GM21526 (cell line): ENCODE results near the gene NUTM1.

ENCODE experiments used
- ATAC-seq: cut with Tn5 transposase; IDR thresholded peaks from one replicate; pipeline ENCODE4 v1.9.1; 2021; ENCODE audit warnings: moderate library complexity; ENCODE audit not compliant: unreplicated experiment, low FRiP score

The NUTM1 gene, protein sequence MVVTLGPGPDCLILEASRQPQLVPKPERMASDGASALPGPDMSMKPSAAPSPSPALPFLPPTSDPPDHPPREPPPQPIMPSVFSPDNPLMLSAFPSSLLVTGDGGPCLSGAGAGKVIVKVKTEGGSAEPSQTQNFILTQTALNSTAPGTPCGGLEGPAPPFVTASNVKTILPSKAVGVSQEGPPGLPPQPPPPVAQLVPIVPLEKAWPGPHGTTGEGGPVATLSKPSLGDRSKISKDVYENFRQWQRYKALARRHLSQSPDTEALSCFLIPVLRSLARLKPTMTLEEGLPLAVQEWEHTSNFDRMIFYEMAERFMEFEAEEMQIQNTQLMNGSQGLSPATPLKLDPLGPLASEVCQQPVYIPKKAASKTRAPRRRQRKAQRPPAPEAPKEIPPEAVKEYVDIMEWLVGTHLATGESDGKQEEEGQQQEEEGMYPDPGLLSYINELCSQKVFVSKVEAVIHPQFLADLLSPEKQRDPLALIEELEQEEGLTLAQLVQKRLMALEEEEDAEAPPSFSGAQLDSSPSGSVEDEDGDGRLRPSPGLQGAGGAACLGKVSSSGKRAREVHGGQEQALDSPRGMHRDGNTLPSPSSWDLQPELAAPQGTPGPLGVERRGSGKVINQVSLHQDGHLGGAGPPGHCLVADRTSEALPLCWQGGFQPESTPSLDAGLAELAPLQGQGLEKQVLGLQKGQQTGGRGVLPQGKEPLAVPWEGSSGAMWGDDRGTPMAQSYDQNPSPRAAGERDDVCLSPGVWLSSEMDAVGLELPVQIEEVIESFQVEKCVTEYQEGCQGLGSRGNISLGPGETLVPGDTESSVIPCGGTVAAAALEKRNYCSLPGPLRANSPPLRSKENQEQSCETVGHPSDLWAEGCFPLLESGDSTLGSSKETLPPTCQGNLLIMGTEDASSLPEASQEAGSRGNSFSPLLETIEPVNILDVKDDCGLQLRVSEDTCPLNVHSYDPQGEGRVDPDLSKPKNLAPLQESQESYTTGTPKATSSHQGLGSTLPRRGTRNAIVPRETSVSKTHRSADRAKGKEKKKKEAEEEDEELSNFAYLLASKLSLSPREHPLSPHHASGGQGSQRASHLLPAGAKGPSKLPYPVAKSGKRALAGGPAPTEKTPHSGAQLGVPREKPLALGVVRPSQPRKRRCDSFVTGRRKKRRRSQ

DNA sequence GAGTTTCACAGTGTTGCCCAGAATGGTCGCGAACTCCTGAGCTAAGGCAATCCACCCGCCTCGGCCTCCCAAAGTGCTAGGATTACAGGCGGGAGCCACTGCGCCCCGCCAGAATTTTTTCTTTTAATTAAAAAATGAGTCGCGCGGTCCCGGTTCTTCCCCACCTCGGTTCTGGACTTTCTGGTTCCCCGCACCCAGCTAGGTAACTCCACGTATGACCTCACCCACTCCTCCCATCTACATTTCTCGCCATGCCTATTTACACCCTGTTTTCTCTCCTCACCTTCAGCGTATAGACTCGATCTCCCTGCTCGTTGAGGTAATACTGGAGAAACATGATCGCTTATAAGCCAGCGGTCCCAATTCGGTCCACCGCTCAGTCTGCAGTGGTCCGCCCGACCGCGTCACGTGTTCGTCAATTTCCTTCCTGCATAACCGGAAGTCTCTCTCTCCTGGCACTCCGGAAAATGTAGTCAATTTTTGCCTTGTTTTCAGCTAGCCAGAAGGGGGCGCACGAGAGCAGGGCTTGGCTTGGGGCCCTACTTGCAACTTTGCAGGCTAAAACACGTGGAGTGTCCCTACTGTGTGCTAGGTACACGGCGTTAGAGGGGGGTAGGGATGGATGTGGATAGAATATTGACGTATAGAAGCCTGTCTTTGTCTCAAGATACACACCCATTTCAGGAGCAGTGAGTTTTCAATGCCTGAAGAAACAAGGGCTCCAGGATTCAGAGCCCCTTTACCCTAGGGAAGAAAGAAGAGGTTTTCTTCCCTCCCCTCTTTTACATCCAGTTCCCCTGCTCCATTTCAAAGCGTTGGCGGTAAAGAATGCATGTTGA, at the start of gene NUTM1, which contains the start of gene NOP10:
TSS of gene NUTM1 (plus strand) at position 579 of the 839 bp plus-strand sequence. CDS start 382 bp downstream, outside the sequence.
TSS of gene NOP10 (minus strand) at position 400 of the 839 bp plus-strand sequence. CDS start at position 337, 63 bp downstream.
- ATAC-seq, result peak; percentile 70

DNA sequence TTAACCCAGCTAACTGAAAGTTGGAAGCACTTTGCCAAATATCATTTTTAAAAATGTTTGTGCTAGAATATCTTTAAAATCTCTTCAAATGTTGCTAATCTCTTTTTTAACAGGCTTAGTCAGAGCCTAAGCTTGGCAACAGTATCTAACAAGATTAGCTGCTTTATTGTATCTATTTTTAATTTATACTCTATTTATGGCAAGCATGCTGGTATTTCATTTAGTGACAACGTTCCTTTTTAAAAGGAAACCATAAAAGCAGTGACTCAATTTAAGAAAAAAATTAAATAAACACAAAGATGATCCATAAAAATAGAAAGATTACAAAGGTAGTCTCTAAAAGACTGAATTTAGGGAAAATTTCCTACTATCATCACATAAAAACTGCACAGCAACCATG, 46.1 kb upstream of the NUTM1 start:
- no peak for ATAC-seq

DNA sequence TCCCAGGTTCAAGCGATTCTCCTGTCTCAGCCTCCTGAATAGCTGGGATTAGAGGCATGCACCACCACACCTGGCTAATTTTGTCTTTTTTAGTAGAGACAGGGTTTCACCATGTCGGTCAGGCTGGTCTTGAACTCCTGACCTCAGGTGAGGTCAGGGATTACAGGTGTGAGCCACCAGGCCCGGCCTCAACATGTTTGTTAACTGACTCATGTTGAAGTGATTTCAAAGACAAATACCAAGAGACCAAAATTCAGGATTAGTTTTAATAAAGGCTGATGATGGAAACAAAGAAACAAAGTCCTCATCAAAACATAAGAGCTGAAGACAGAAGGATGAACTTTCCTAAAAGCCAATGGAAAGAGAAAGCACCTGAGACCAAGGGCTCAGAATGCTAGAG, 42.1 kb upstream of the NUTM1 start:
- no peak for ATAC-seq

DNA sequence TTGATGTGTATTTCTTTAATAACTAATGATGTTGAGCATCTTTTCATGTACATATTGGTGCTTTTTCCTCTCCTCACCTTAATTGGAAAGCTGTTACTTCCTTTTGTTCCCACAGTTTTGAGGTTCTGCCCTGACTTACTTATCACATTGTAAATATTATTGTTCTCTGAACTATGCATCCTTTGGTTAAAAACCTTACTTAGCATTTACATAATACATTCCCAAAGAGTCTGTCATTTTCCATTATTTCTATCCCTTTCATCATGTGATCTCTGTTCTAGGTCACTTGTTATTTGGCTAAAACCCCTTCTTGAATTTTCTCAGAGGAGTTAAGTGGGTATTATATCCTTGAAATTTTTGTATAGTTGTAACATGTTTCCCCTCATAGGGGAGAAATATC, 38.5 kb upstream of the NUTM1 start:
- no peak for ATAC-seq

DNA sequence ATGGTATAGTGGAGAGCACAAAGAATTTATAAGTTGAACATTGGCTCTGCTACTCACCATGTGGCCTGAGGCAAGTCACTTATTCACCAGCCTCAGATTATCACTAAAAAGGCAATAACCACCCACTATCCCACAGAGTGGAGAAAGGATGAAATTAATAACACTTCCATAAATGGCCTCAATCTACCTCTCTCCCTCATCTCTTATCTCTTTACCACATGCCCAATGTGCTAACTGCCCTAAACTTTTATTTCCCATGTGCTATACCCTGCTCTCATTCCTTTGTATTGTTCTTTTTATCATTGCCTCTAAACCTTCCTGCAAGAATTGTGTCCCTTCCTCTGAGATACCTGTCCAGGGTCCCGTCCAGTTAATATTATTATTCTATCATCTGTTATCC, 31.6 kb upstream of the NUTM1 start:
- ATAC-seq, result no peak

DNA sequence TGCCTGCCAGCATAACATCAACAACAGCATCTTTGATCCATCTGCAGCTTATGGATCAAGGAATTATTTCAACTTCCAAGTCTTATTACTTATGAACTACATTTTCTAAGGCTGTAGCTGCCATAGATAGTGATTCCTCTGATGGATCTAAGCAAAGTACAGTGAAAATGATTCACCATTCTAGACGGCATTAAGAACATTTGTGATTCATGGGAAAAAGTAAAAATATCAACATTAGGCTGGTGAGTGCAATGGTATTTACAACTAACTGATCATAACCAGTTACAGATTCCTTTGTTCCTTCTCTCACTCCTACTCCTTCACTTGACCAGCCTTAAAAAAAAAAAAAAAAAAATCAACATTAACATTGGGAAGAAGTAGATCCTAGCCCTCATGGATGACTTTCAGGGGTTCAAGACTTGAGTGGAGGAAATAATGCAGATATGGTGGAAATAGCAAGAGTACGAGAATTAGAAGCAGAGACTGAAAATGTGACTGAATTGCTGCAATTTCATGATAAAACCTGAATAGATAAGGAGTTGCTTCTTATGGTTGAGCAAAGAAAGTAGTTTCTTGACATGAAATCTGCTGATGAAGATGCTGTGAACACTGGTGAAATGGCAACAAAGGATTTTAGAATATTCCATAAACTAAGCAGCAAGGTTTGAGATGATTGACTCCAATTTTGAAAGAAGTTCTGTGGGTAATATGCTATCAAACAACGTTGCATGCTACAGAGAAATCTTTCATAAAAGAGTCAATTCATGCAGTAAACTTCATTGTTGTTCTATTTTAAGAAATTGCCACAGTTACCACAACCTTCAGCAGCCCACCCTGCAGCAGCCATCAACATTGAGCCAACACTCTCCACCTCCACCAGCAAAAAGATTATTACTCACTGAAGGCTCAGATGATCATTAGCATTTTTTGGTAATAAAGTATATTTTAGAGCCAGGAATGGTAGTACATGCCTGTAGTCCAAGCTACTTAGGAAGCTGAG, 28.3 kb upstream of the NUTM1 start:
- ATAC-seq, result no peak

DNA sequence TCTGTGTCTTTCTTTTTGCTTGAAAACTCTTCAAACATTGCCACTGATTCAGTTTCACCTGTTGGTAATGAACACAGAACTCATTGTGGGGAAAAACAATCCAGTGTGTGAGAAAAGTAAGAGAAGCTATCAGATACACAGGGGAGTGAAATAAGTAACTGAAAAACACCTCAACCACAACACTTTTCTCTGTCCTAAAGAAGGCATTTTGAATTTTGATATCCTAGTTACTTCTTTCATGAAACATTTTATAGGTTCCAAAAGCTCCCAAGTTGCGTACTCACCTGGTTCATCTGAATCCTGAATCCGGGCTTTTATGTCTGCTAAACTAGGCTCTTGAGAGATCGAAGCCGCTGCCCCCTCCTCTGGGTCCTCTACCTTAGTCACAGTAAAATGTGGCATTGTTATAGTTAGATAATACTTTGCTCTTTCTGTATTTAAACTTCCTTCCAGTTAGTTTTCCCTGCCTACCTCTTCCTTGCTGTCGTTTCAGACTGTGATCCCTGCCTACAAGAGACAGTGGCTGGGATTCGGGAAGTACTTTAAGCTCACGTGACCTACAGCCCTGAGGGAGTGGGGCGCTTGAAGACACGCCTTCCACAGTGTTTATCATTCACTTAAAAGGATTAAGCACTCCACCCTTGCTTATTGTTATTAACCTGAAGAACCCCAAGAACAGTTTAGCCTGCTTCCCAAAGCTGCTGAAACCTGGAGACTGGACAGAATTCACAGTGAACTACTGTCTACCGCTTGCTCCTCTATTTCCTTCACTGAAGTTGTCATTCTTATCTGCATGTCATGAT, 24.6 kb upstream of the NUTM1 start:
- no peak for ATAC-seq

DNA sequence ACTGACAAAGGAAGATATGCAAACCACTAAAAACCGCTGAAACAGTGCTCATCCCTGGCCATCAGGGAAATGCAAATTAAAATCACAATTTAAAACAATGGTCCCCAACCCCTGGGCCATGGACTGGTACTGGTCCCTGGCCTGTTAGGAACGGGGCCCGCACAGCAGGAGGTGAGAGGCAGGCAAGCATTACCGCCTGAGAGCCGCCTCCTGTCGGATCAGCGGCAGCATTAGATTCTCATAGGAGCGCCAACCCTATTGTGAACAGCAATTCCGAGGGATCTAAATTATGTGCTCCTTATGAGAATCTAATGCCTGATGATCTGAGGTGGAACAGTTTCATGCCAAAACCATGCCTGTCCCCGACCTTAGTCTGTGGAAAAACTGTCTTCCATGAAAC, 19.9 kb upstream of the NUTM1 start:
- ATAC-seq, result no peak

DNA sequence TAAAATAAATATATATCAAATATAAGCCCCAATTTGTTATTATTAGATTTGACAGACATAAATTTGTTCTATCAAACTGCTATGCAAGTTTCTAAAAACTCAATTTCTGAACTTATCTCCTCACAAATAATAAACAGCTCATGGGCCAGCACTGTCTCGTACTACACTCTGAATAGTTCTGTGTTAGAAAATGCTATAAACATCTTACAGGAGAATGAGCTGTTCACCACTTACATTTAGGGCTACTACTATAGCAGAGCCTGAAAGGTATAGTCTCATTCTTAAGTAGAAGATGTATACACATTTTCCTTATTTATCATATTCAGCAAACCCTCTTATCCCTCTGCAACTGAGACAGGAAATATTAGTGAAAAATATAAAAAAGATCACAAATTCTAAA, 18.2 kb upstream of the NUTM1 start:
- no peak for ATAC-seq

DNA sequence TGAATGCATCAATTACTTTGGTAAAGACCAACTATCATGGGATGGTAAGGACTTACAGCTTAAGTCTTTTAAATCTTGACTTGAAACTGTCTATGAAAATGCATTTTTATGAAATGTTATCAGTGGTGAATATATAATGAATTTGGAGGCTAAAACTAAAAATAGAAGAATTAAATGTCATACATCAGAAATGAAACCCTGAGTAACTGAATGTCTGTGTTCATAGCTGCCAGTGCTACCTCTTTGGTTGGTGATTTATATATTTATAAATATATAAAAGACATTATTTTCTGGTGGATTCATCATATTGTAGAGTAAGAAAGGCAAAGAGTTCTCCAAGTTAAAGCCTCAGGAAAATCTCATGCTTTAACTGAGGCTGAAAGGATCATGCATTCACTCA, 17.7 kb upstream of the NUTM1 start:
- ATAC-seq, result no peak

DNA sequence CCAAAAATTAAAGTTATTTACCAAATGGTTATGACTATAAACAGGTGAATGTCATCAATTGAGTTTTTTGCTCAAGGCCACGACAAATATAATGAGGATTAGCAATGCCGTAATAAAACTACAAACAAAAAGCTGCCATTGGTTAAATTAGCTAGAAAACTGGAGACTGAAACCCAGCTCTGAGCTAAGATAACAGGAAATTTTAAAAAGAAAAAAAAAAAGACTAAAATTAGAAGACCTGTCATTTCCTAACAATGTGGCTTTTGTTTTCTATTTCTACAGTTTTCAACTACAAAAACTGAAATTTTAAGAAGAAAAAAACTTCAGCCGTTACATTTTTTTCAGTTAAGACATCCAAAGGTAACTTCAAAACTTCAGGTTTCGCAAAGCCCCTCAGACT, 15.2 kb upstream of the NUTM1 start:
- ATAC-seq, result no peak

DNA sequence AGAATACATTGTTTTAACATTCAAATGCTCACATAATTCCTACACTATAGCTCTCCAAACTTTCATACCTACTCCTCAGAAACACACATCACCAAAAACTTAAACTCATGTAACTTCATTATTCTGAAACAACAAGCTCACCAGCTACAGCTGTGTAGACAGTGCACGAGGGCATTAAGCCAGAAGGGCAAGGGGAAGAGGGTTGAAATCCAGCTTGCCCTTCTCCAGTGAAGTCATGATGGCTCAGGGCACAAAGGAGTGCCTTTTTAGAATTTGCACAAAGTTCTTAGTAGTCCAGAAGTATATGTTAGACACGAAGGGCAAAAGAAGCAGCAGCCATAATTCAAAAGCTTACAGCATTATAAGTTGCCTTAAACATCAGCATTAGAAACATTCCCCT, 14.1 kb upstream of the NUTM1 start:
- ATAC-seq, result no peak

DNA sequence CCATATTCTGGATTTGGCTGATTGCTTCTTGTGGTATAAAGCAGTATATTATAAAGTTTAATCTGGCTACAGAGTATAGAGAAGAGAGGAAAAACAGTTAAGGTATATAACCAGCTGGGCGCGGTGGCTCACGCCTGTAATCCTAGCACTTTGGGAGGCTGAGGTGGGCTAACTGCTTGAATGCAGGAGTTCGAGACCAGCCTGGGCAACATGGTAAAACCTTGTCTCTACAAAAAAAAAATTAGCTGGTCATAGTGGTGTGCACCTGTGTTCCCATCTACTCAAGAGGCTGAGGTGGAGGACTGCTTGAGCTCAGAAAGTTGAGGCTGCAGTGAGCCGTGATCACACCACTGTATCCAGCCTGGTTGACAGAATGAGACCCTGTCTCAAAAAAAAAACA, 12.8 kb upstream of the NUTM1 start:
- ATAC-seq, result no peak

DNA sequence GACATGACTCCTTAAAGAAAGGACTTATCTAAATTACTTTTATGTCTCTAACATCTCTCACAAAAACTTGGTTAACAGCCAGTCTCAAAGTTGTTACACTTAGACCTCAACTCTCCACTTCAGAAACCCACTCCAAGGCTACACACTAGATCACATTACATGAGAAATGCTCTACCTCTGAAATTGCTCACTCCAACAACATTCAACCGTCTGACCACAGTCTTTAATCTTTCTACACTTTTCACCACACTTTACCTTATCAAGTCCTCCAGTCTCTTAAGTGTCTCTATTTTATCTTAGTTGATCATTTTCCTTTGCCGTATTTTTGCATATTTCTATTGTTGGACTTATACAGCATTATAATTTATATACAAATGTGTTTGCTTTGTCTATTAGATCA, 11.3 kb upstream of the NUTM1 start:
- ATAC-seq, result no peak

DNA sequence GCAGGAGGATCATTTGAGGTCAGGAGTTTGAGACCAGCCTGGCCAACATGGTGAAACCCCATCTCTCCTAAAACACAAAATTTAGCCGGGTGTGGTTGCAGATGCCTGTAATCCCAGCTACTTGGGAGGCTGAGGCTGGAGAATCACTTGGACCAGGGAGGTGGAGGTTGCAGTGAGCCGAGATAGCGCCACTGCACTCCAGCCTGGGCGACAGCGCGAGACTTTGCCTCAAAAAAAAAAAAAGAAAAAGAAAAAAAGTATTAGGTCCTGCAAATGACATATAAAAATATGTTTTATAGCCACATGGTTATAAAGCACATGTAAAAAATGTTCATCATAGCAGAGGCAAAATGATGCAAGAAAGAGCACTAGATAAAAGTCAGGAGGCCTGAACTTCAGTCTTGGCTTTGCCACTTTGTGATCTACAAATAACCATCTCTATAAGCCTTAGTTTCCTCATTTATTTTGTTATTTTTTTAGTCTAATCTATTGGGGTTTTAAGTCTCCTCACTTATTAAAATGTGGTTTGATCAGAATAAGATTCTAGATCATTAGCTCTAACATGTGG, 10.5 kb upstream of the NUTM1 start:
- ATAC-seq, result no peak

DNA sequence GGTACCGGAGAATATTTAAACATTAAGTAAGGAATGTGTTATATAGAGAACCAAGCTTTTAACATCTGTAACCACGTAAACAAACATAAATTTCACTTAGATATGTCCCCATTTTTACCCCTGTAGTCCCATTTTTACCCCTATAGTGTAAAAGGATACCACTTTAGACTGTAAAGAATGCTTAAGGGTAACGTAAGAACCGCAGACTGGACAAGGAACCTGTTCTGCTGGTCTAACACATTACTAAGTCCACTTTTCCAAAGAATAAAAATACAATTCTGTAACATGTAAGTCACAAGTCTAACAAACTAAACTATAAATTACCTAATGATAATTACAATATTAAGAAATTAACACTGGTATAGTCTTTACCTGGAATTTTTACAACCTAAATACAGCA, 8.4 kb upstream of the NUTM1 start:
- no peak for ATAC-seq

DNA sequence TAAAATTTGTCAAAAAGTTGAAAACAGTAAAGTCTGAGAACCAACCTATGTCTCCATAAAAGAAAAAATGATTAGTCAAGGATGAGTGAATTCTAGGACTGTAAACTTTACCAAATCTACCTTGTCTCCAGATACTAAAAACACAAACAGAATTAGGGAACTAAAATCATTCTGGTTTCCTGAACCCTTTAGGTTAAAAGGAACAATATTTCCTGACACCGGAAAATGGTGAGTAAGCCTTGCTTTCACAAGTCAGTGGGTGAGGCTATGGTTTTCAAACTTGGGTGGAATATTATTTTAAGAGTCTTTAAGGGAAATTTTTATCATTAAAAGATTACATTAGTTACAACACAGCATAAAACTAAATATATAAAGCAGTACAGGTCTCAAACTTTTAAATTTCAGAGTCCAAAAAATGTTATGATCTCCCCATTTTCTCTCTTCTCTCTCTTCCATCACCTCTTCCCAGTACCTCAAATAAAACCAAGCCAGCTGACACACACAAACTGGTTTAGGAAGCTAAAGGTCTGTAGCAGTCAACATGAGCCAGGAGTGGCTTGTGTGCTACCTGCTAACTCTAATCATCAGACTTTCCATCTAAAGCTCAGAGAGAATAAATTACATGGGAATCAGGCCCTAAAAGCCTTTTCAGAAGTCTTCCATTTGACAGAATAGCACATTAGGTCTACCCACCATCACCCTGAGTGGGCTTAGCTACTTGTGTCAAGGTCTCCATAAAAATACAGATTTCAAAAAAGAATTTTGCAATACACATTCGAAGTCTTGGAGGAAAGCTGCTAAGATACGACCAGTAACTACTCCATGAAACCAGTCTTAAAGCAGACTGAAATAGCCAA, 7.7 kb upstream of the NUTM1 start:
- ATAC-seq, result no peak
